HG02885 (cell line): ENCODE results near the gene SP6.

Source experiments
- ATAC-seq: cut with Tn5 transposase; IDR thresholded peaks from one replicate; pipeline ENCODE4 v1.9.1; 2021; ENCODE audit warnings: mild to moderate bottlenecking; ENCODE audit not compliant: unreplicated experiment, poor library complexity

Gene SP6

GRCh38 chr17:47857551-47858455, 6.8 kb upstream of the SP6 start:
- ATAC-seq = no peak

- no peak for ATAC-seq
Measured at GRCh38 chr17:47856830-47857229, 5.9 kb upstream of the SP6 start.

- ATAC-seq = no peak
Measured at GRCh38 chr17:47855737-47856136, 4.8 kb upstream of the SP6 start.

- no peak for ATAC-seq
Measured at GRCh38 chr17:47853616-47854015, 2.7 kb upstream of the SP6 start.

- no peak for ATAC-seq
Measured at GRCh38 chr17:47852113-47852949, 1.4 kb upstream of the SP6 start.

- no peak for ATAC-seq
Measured at GRCh38 chr17:47851764-47852112, 775 bp upstream of the SP6 start.

- no peak for ATAC-seq
Measured at GRCh38 chr17:47850373-47850691, 631 bp downstream of the SP6 start.

GRCh38 chr17:47848198-47848513, 2.8 kb downstream of the SP6 start:
- ATAC-seq = no peak

GRCh38 chr17:47847341-47848197, 3.4 kb downstream of the SP6 start:
- no peak for ATAC-seq

- no peak for ATAC-seq
Measured at GRCh38 chr17:47846716-47847340, 4.1 kb downstream of the SP6 start.

GRCh38 chr17:47845716-47846075, 5.3 kb downstream of the SP6 start:
- no peak for ATAC-seq

- ATAC-seq = no peak
Measured at GRCh38 chr17:47844814-47845715, 5.9 kb downstream of the SP6 start.

- ATAC-seq = no peak
Measured at GRCh38 chr17:47844227-47844626, 6.7 kb downstream of the SP6 start.

GRCh38 chr17:47843391-47843730, 7.6 kb downstream of the SP6 start:
- no peak for ATAC-seq

- ATAC-seq = no peak
Measured at GRCh38 chr17:47841488-47842291, 9.3 kb downstream of the SP6 start.

GRCh38 chr17:47840742-47841487, 10.0 kb downstream of the SP6 start, which contains the start of gene SCRN2:
Gene SCRN2 (minus strand): TSS chr17:47841273. CDS start chr17:47840843, 430 bp downstream.
- peak; percentile 85 for ATAC-seq

- ATAC-seq = no peak
Measured at GRCh38 chr17:47840001-47840741, 10.8 kb downstream of the SP6 start.
